GM12878 (cell line): ENCODE results near the gene RNF149. TPM values are rescaled to one million over a fixed set of nuclear protein-coding genes. Genes with fewer than 3 reads are reported as not detected.

Experiments used
- BRCA1 ChIP-seq: IDR thresholded peaks from 2 replicates; pipeline ENCODE4 v1.6.1; 2011; ENCODE audit warnings: low read depth, low read length, improper control_type of control experiment
- GATAD2B ChIP-seq: fragments of 450-650 bp; conservative IDR thresholded peaks from 2 replicates; pipeline ENCODE4 v1.6.1; 2017; ENCODE audit warnings: low read depth, mild to moderate bottlenecking, moderate library complexity
- IRF4 ChIP-seq: IDR thresholded peaks from 2 replicates; pipeline ENCODE4 v1.6.1; 2011; ENCODE audit warnings: low read depth, low read length
- JUNB ChIP-seq: IDR thresholded peaks from 2 replicates; pipeline ENCODE4 v1.6.1; 2016; ENCODE audit warnings: antibody characterized with exemption, mild to moderate bottlenecking
- JUND ChIP-seq: IDR thresholded peaks from 2 replicates; pipeline ENCODE4 v1.6.1; 2012; ENCODE audit warnings: low read depth, mild to moderate bottlenecking, low read length, improper control_type of control experiment, moderate library complexity
- MXI1 ChIP-seq: fragments of 150-350 bp; IDR thresholded peaks from 2 replicates; pipeline ENCODE4 v1.6.1; 2011; ENCODE audit warnings: low read depth, mild to moderate bottlenecking, inconsistent platforms, low read length, improper control_type of control experiment
- MYB ChIP-seq: fragments of 150-350 bp; IDR thresholded peaks from 2 replicates; pipeline ENCODE4 v1.6.1; 2014; ENCODE audit warnings: mild to moderate bottlenecking, low read depth, low read length, borderline replicate concordance
- NBN ChIP-seq: fragments of 450-650 bp; IDR thresholded peaks from 2 replicates; pipeline ENCODE4 v1.6.1; 2016
- NFYB ChIP-seq: IDR thresholded peaks from 2 replicates; pipeline ENCODE4 v1.6.1; 2011; ENCODE audit warnings: low read depth, mild to moderate bottlenecking, low read length, improper control_type of control experiment, moderate library complexity; ENCODE audit not compliant: insufficient read depth
- NR2C2 ChIP-seq: IDR thresholded peaks from 2 replicates; pipeline ENCODE4 v1.6.1; 2011; ENCODE audit warnings: borderline replicate concordance, low read depth; ENCODE audit not compliant: control insufficient read depth, insufficient read length
- NRF1 ChIP-seq: conservative IDR thresholded peaks from 2 replicates; pipeline ENCODE4 v1.6.1; 2011; ENCODE audit warnings: mild to moderate bottlenecking, low read depth, low read length, improper control_type of control experiment
- SRF ChIP-seq, 2 experiments: IDR thresholded peaks; 2 replicates each; pipeline ENCODE4 v1.6.1; 2011; ENCODE audit warnings: low read depth in 2 of 2, low read length in 2 of 2, mild to moderate bottlenecking in 1 of 2, moderate library complexity in 1 of 2
- STAT1 ChIP-seq: fragments of 450-650 bp; conservative IDR thresholded peaks from 2 replicates; pipeline ENCODE4 v1.6.1; 2014; ENCODE audit warnings: antibody characterized with exemption, mild to moderate bottlenecking
- TCF3 ChIP-seq: IDR thresholded peaks from 2 replicates; pipeline ENCODE4 v1.6.1; 2012; ENCODE audit warnings: low read depth, mild to moderate bottlenecking, low read length, borderline replicate concordance; ENCODE audit not compliant: insufficient read depth
- ZBTB40 ChIP-seq: fragments of 450-650 bp; IDR thresholded peaks from 2 replicates; pipeline ENCODE4 v1.6.1; 2016; ENCODE audit warnings: mild to moderate bottlenecking, moderate library complexity, borderline replicate concordance
- ZZZ3 ChIP-seq: IDR thresholded peaks from 2 replicates; pipeline ENCODE4 v1.6.1; 2011; ENCODE audit warnings: low read depth; ENCODE audit not compliant: control insufficient read depth, insufficient read length
- polyA plus RNA-seq, 11 experiments: library from polyadenylated mRNA; depleted of rRNA in 4 of 11; unstranded in 6 of 11; stranded (reverse) in 5 of 11; fragments of >200 nt; fragmentation: Nextera tagmentation in 4 of 11; fragmentation: Illumina TruSeq in 1 of 11; extraction: Ambion mirVana in 4 of 11; extraction: Trizol in 1 of 11; gene quantifications; 1 replicate in 1 of 11; 2 replicates in 10 of 11; pipeline versions ENCODE4 v1.2.1 to v1.2.3, GENCODE V29; 2011 to 2016; ENCODE audit warnings: inconsistent platforms in 2 of 11, missing spikeins in 2 of 11, low read depth in 1 of 11
- total RNA-seq, 4 experiments: library from RNA; depleted of rRNA in 3 of 4; stranded (reverse); fragments of >200 nt in 3 of 4; fragmentation: Illumina TruSeq in 1 of 4; extraction: Trizol in 1 of 4; gene quantifications; 2 replicates each; pipeline versions ENCODE4 v1.2.1 to v1.2.3, GENCODE V29; 2013 to 2021
- TF ChIP-seq, protein P1 (sequence below): IDR thresholded peaks from 2 replicates; pipeline ENCODE4 v1.6.1; 2012; ENCODE audit warnings: low read length, inconsistent platforms
- TF ChIP-seq, protein P2 (sequence below): fragments of 450-650 bp; IDR thresholded peaks from 2 replicates; pipeline ENCODE4 v1.6.1; 2017; ENCODE audit warnings: antibody characterized with exemption, mild to moderate bottlenecking, moderate library complexity
- TF ChIP-seq, protein P3 (sequence below): IDR thresholded peaks from 2 replicates; pipeline ENCODE4 v1.6.1; 2011; ENCODE audit warnings: mild to moderate bottlenecking, low read depth, low read length, moderate library complexity; ENCODE audit not compliant: insufficient replicate concordance

RNF149 gene
- total and polyA plus RNA-seq, 10 of the 15 experiments (the other 5 are each of a cell fraction or from before 2014, with no cell fraction given) = 5.2 to 38.4 (median 16.3) TPM

DNA sequence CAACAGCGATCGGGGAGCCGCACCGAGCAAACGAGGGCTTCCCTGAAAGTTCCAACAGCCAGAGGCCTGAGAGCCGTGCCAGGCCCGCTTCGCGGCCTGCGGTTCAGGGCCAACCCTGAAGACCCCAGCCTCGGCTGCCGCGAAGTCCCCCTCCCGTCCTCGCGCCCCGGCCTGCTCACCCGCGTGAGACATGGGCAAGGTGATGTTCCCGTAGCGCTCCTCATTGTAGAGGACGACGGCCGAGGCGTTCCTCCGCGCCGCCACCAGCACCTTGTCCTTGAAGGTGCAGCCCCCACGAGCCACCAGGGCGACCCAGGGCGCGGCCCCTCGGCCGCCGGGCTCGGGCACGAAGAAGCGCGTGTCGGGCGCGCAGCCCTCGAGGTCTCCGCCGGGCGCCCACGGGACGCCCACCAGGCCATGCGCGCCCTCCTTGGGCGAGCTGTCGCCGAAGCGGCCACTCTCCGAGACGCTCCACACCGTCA lies 510 bp downstream of the RNF149 start (continued):
- TF ChIP-seq, protein P1, sequence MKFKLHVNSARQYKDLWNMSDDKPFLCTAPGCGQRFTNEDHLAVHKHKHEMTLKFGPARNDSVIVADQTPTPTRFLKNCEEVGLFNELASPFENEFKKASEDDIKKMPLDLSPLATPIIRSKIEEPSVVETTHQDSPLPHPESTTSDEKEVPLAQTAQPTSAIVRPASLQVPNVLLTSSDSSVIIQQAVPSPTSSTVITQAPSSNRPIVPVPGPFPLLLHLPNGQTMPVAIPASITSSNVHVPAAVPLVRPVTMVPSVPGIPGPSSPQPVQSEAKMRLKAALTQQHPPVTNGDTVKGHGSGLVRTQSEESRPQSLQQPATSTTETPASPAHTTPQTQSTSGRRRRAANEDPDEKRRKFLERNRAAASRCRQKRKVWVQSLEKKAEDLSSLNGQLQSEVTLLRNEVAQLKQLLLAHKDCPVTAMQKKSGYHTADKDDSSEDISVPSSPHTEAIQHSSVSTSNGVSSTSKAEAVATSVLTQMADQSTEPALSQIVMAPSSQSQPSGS = no peak
- TF ChIP-seq STAT1 (no peak), ZBTB40 (no peak), JUNB (no peak), GATAD2B (no peak; the same call in 1 of the 2 replicates), TCF3 (no peak), JUND (no peak), MXI1 (no peak), IRF4 (no peak), NRF1 (no peak), NBN (no peak), NFYB (no peak), BRCA1 (no peak), NR2C2 (no peak), ZZZ3 (no peak), SRF (IDR thresholded peaks at IDR 0.05; ENCODE audit: low read depth in 2 of 2, low read length in 2 of 2) (no peak), MYB (no peak)
- TF ChIP-seq, protein P2, sequence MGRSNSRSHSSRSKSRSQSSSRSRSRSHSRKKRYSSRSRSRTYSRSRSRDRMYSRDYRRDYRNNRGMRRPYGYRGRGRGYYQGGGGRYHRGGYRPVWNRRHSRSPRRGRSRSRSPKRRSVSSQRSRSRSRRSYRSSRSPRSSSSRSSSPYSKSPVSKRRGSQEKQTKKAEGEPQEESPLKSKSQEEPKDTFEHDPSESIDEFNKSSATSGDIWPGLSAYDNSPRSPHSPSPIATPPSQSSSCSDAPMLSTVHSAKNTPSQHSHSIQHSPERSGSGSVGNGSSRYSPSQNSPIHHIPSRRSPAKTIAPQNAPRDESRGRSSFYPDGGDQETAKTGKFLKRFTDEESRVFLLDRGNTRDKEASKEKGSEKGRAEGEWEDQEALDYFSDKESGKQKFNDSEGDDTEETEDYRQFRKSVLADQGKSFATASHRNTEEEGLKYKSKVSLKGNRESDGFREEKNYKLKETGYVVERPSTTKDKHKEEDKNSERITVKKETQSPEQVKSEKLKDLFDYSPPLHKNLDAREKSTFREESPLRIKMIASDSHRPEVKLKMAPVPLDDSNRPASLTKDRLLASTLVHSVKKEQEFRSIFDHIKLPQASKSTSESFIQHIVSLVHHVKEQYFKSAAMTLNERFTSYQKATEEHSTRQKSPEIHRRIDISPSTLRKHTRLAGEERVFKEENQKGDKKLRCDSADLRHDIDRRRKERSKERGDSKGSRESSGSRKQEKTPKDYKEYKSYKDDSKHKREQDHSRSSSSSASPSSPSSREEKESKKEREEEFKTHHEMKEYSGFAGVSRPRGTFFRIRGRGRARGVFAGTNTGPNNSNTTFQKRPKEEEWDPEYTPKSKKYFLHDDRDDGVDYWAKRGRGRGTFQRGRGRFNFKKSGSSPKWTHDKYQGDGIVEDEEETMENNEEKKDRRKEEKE = no peak
- TF ChIP-seq, protein P3, sequence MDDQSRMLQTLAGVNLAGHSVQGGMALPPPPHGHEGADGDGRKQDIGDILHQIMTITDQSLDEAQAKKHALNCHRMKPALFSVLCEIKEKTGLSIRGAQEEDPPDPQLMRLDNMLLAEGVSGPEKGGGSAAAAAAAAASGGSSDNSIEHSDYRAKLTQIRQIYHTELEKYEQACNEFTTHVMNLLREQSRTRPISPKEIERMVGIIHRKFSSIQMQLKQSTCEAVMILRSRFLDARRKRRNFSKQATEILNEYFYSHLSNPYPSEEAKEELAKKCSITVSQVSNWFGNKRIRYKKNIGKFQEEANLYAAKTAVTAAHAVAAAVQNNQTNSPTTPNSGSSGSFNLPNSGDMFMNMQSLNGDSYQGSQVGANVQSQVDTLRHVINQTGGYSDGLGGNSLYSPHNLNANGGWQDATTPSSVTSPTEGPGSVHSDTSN = no peak
